ENCODE measurements around the gene CSF1R. TPM values are rescaled to one million over a fixed set of nuclear protein-coding genes. Genes with fewer than 3 reads are reported as not detected.

CSF1R gene
- polyA plus RNA-seq, 2 of the 4 experiments (the other 2 are of a cell fraction), result 0.06 TPM; not detected in 1

DNA sequence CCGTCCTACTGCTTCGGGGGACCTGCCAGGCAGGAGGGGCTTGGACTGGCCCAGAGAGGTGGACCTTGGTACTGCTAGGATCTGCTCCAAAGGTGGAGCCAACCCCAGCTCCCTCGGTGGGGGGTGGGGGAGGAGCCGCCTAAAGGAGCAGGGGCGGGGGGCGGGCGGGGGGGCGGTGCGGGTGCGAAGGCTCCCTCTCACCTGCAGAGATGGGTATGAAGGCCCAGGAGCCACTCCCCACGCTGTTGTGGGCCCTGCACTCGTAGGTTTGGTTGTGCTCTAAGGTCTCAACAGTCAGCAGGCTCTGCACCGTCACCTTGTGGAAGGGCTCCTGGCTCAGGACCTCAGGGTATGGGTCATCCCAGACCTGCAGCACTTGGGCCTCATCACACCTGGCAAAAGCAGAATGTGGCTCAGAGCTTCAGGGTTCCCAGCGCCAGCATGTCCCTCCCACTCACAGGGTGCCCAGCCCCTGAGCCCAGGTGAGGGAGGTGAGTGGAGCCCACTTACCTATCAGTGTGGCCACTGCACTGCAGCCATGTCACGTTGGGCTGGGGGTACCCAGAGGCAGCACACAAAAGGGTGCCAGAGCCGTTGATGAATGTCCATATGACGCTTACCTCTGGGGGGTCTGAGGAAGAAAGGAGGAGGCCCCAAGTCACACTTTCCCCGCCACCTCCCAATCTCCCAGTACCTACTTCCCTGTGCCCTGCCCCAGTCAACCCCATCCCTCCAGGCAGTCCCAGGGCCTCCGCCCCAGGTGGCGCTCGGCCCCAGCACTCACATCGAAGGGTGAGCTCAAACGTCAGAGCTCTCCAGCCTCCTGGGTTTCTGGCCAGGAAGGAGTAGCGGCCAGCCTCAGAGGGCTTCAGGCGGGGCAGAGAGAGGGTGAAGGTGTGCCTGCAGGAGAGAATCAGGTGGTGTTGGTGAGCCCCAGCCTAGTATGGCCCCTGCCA, 16.4 kb downstream of the CSF1R start:
- no peak for FAIRE-seq

DNA sequence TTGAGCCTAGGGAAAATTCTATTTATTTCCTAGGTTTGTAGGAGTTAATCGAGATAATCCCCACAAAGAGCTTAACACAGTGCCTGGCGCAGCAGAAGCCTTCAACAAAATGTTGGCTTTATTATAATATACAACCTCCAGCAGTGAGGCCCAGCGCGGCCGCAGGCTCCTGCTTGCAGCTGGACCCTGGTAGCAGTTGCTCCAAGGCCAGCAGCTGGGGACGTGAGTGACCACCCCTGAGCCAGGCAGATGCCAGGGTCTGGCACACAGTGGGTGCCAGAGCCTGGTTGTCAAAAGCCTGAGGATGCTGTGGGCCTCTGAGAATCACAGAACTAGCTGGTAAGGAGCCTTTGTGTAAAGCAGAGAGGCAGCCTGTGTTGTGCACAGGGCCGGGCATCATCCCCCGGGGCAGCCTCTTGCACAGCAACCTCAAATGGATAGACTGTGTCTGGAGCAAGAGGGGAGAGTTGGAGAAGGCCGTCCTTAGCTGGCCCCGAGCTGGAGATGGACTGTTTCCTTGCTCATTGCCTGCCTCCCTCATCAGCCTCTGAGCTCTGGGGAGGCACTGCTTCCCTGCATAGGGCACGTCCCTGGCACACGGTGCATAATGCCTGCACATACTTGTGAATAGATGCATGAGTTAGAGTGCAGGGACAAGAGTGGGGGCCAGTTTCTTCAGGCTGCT, 17.3 kb downstream of the CSF1R start:
- ChIA-PET POLR2A (no interaction called here), CTCF (interaction anchor here (1.2 kb wide), 1 partner anchor 9 kb away, joined by 3 read pairs; no protein-coding TSS in a partner anchor)
- H3K4me3 ChIP-seq, result no peak overlapping the region
- FAIRE-seq (no peak), ATAC-seq (no peak), DNase-seq (ENCODE audit: low read depth in 1 of 2, low spot score in 1 of 2) (no peak)
- no peak for TF ChIP-seq HOXB5 (CRISPR knock-in tag; IDR thresholded peaks at IDR 0.05)
- TF ChIP-seq NR3C1 (IDR thresholded peaks at IDR 0.05), result no peak
- no peak for TF ChIP-seq POLR2A (IDR thresholded peaks at IDR 0.05; ENCODE audit: low read length)
- no peak for TF ChIP-seq BHLHE40 (IDR thresholded peaks at IDR 0.05; ENCODE audit: low read depth, low read length)
- no peak for TF ChIP-seq JUN (IDR thresholded peaks at IDR 0.05)
- TF ChIP-seq EHF (CRISPR knock-in tag; IDR thresholded peaks at IDR 0.05), result no peak
- no peak for TF ChIP-seq RAD21 (conservative IDR thresholded peaks at IDR 0.05 in 1 of 2, IDR thresholded peaks at IDR 0.05 in 1 of 2)
- TF ChIP-seq FOSL2 (IDR thresholded peaks at IDR 0.05), result no peak
- TF ChIP-seq FOSL2 (CRISPR knock-in tag; IDR thresholded peaks at IDR 0.05), result no peak
- no peak overlapping the region for H3K27ac ChIP-seq
- H3K9me3 ChIP-seq, result no peaks in the 10 kb centered on the region
- H3K4me1 ChIP-seq, result 0 out of 3 replicates have a peak, but pooled peaks cover 4% of the 10 kb centered on the region
- WGBS (ENCODE audit: missing lambda C conversion rate), result 68% methylated on average over 12 of the region's 12 CpGs
- H3K4me2 ChIP-seq, result no peak overlapping the region

More for the DNA sequence above, 16.4 kb downstream of the CSF1R start:
- TF ChIP-seq ZFP36 (IDR thresholded peaks at IDR 0.05; ENCODE audit: borderline replicate concordance, partially characterized antibody) (no peak), JUNB (IDR thresholded peaks at IDR 0.05) (no peak), ZSCAN20 (CRISPR knock-in tag; IDR thresholded peaks at IDR 0.05) (no peak), PHF8 (IDR thresholded peaks at IDR 0.05; ENCODE audit: borderline replicate concordance, low read depth) (no peak), JUN (IDR thresholded peaks at IDR 0.05) (no peak), FOSB (CRISPR knock-in tag; IDR thresholded peaks at IDR 0.05) (no peak), RARB (CRISPR knock-in tag; IDR thresholded peaks at IDR 0.05) (no peak), HOXB5 (CRISPR knock-in tag; IDR thresholded peaks at IDR 0.05) (no peak), RFX5 (IDR thresholded peaks at IDR 0.05) (no peak), SREBF2 (IDR thresholded peaks at IDR 0.05) (no peak), NPAS2 (CRISPR knock-in tag; IDR thresholded peaks at IDR 0.05; ENCODE audit: borderline replicate concordance) (no peak), MAX (IDR thresholded peaks at IDR 0.05) (no peak), MYC (IDR thresholded peaks at IDR 0.05; ENCODE audit: borderline replicate concordance, low read length) (no peak), POLR2AphosphoS2 (conservative IDR thresholded peaks at IDR 0.05; ENCODE audit: low read length) (no peak), HEYL (CRISPR knock-in tag; IDR thresholded peaks at IDR 0.05) (no peak)
- TF ChIP-seq, protein P1, sequence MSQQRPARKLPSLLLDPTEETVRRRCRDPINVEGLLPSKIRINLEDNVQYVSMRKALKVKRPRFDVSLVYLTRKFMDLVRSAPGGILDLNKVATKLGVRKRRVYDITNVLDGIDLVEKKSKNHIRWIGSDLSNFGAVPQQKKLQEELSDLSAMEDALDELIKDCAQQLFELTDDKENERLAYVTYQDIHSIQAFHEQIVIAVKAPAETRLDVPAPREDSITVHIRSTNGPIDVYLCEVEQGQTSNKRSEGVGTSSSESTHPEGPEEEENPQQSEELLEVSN (IDR thresholded peaks at IDR 0.05; ENCODE audit: borderline replicate concordance, low read depth), result no peak
- no peak overlapping the region for H3K27ac ChIP-seq
- ATAC-seq (no peak), DNase-seq (ENCODE audit: low read depth in 1 of 2, low spot score in 1 of 2) (no peak)
- ChIA-PET POLR2A (no interaction called here), CTCF (interaction anchor here (1.2 kb wide), 1 partner anchor 8 kb away, joined by 3 read pairs; no protein-coding TSS in a partner anchor)
- H3K4me1 ChIP-seq, result 0 out of 3 replicates have a peak, but pooled peaks cover 4% of the 10 kb centered on the region
- no peaks in the 10 kb centered on the region for H3K9me3 ChIP-seq
- no peak overlapping the region for H3K4me2 ChIP-seq
- 78% methylated on average over 11 of the region's 25 CpGs for WGBS (ENCODE audit: missing lambda C conversion rate)
- H3K4me3 ChIP-seq, result no peak overlapping the region

DNA sequence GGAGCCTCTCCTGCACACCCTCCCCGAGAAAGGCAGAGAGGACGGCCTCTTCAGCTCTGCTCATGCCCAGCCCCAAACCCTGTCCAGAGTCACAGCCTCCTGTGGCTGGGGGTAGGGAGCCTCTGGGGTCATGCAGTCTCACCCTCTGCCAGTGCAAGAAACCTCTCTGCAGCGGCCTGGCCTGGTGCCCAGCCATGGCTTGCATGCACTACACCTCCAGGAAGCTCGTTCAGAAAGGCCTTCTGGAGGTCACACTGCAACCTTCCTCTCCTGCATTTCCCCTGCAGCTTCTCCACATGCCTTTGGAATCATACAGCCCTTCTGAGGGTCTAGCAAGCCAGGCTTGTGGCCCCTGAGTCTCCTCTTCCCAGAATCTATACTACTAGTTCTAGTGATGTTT, 17.9 kb downstream of the CSF1R start:
- POLR2A ChIA-PET, result no interaction called here
- ATAC-seq (no peak), DNase-seq (ENCODE audit: low read depth in 1 of 2, low spot score in 1 of 2) (no peak), FAIRE-seq (no peak)
- Histone ChIP-seq H3K4me2 (no peak overlapping the region), H3K9me3 (no peaks in the 10 kb centered on the region), H3K4me1 (0 out of 3 replicates have a peak, but pooled peaks cover 4% of the 10 kb centered on the region), H3K4me3 (no peak overlapping the region), H3K27ac (no peak overlapping the region)
- WGBS (ENCODE audit: missing lambda C conversion rate), result 40% methylated on average over 4 of the region's 4 CpGs
- CTCF ChIA-PET, result interaction anchor here (1.2 kb wide), 1 partner anchor 10 kb away, joined by 3 read pairs; no protein-coding TSS in a partner anchor
- TF ChIP-seq CTCF (IDR thresholded peaks at IDR 0.05), result no peak
- no peak for TF ChIP-seq JUN (IDR thresholded peaks at IDR 0.05)
- TF ChIP-seq RNF2 (IDR thresholded peaks at IDR 0.05; ENCODE audit: borderline replicate concordance, low read depth), result no peak
- no peak for TF ChIP-seq HOXA7 (CRISPR knock-in tag; IDR thresholded peaks at IDR 0.05)
- no peak for TF ChIP-seq TP53 (CRISPR knock-in tag; IDR thresholded peaks at IDR 0.05)
- TF ChIP-seq PBX3 (IDR thresholded peaks at IDR 0.05), result no peak
- TF ChIP-seq, protein P1 (IDR thresholded peaks at IDR 0.05; ENCODE audit: borderline replicate concordance, low read depth), result no peak
- no peak for TF ChIP-seq HEYL (CRISPR knock-in tag; IDR thresholded peaks at IDR 0.05)
- TF ChIP-seq NPAS2 (CRISPR knock-in tag; IDR thresholded peaks at IDR 0.05; ENCODE audit: borderline replicate concordance), result no peak
- no peak for TF ChIP-seq POLR2AphosphoS2 (conservative IDR thresholded peaks at IDR 0.05; ENCODE audit: low read length)
- TF ChIP-seq NFE2L2 (conservative IDR thresholded peaks at IDR 0.05; ENCODE audit: low read length), result no peak

Measured in A549 (cell line).